ENCODE data around the gene MT2A.

GRCh38 chr16:56594292-56594619 lies 14.1 kb upstream of the MT2A start:
- TF ChIP-seq CTCF (IDR thresholded peaks at IDR 0.05) = no peak
- no peak for TF ChIP-seq POLR2A (IDR thresholded peaks at IDR 0.05)
- TF ChIP-seq POLR2AphosphoS5 (IDR thresholded peaks at IDR 0.05; ENCODE audit: insufficient read depth in 1 of 2, low read depth in 1 of 2) = no peak
